Heart left ventricle (tissue), 16 donors: ENCODE results near the gene CHRM2. TPM values are rescaled to one million over a fixed set of nuclear protein-coding genes. Genes with fewer than 3 reads are reported as not detected.
A peak's percentile ranks its signal among the peaks of the same experiment; 100 is the strongest.

Experiments used
- ATAC-seq, 4 donors: fragments of 200-7000 bp; cut with Tn5 transposase; one replicate each; pipeline ENCODE4 v1.9.1; 2020 to 2022; ENCODE audit warnings: moderate library complexity in 4 of 4, mild to moderate bottlenecking in 3 of 4, moderate number of reproducible peaks in 1 of 4
- DNase-seq, 5 donors: peaks; one replicate each; pipeline ENCODE4 v3.0.0-alpha.2; 2020
- H3K27ac ChIP-seq, 12 donors: fragments of 200-600 bp; sonication (generic) in 4 of 12; one replicate each; pipeline versions ENCODE4 v1.5.0 to v1.8.0; 2016 to 2022; ENCODE audit warnings: mild to moderate bottlenecking in 2 of 12
- H3K27me3 ChIP-seq, 9 donors: fragments of 200-600 bp; sonication (generic) in 2 of 9; one replicate each; pipeline versions ENCODE4 v1.5.1 to v1.8.0; 2016 to 2022; ENCODE audit warnings: mild to moderate bottlenecking in 3 of 9
- H3K36me3 ChIP-seq, 9 donors: fragments of 200-600 bp; sonication (generic) in 2 of 9; one replicate each; pipeline versions ENCODE4 v1.5.0 to v1.8.0; 2018 to 2022; ENCODE audit warnings: mild to moderate bottlenecking in 2 of 9
- H3K4me1 ChIP-seq, 12 donors: fragments of 200-600 bp; sonication (generic) in 4 of 12; one replicate each; pipeline versions ENCODE4 v1.5.0 to v1.8.0; 2016 to 2022; ENCODE audit warnings: mild to moderate bottlenecking in 3 of 12
- H3K4me3 ChIP-seq, 12 donors: fragments of 200-600 bp; sonication (generic) in 4 of 12; one replicate each; pipeline versions ENCODE4 v1.5.0 to v1.8.0; 2017 to 2022; ENCODE audit warnings: mild to moderate bottlenecking in 9 of 12, moderate library complexity in 4 of 12
- H3K9me3 ChIP-seq, 12 donors: fragments of 200-600 bp; sonication (generic) in 4 of 12; one replicate each; pipeline versions ENCODE4 v1.5.0 to v1.8.0; 2016 to 2022; ENCODE audit warnings: mild to moderate bottlenecking in 1 of 12
- POLR2A ChIP-seq, 2 donors: fragments of 450-650 bp; IDR thresholded peaks; one replicate each; pipeline ENCODE4 v1.6.1; 2017; ENCODE audit warnings: antibody characterized with exemption in 2 of 2, mild to moderate bottlenecking in 2 of 2, moderate library complexity in 2 of 2
- WGBS, 4 donors: extraction: QIAGEN DNeasy Blood & Tissue Kit in 2 of 4; methylation state at CpG; one replicate each; pipeline versions ENCODE4 v1.1.5 to v1.1.7; 2013 to 2018; 5-methylcytosine and 5-hydroxymethylcytosine counted together
- intact Hi-C, 10 donors: fragments of 100-400 bp; cut with DNase I; formaldehyde crosslinking; loops; one replicate each; pipeline versions ENCODE4 v1.11.1 to v1.14.2; 2022
- polyA plus RNA-seq, 2 donors: library from polyadenylated mRNA; stranded (reverse); fragments of 200-250 nt; gene quantifications; one replicate each; pipeline ENCODE4 v1.2.3, GENCODE V29; 2013
- total RNA-seq, 9 donors: library from RNA; depleted of rRNA in 2 of 9; stranded (reverse); fragments of >200 nt in 2 of 9; fragmentation: NEBNext Ultra II Directional in 3 of 9; extraction: Animal tissue kit (Norgen Biotek cat#: 25700) in 3 of 9; gene quantifications; one replicate each; pipeline versions ENCODE4 v1.1.0 to v1.2.4, GENCODE V29; 2016 to 2023
- TF ChIP-seq, protein P1 (sequence below), 12 donors: fragments of 200-600 bp; sonication (generic) in 4 of 12; IDR thresholded peaks; one replicate each; pipeline versions ENCODE4 v1.5.0 to v1.8.0; 2018 to 2022; ENCODE audit warnings: antibody characterized with exemption in 12 of 12, mild to moderate bottlenecking in 5 of 12
- donor health status: ischemic (EF 13 %, LVEDD 7.1; RV severe dilation, severe dysfunction).
- donor health status: healthy with polysubstance abuse.
- donor health status: DM: no; HTN: yes; CAD: no.
- donor health status: DM: no; HTN: no; CAD: no.
- donor health status: ischemic (EF 25% LVEDD 6.9; RV normal size, moderate dysfunction).
- donor health status: ischemic (EF 25% LVEDD 5.7; RV mildly dilated, moderate dysfunction).
- donor health status: healthy.
- donor health status: DM: yes; HTN: yes; CAD: no.
- donor health status: ischemic (EF 35%, LVEDD 5.7; RV mildly dilated, moderate dysfunction).
- donor health status: nonischemic (EF 11% LVEDD 7.7; RV severe dilation, severe dysfunction).
- donor health status: DM: yes; HTN: yes; CAD: no.
- donor health status: PGD.
- donor health status: ischemic (EF 29% LVEDD 5.4; RV normal size, mild dysfunction).
- donor health status: nonischemic (EF 23%, LVEDD 6.1; RV moderate dilation, normal function).

Gene CHRM2
- total and polyA plus RNA-seq, 11 donors, result 22.2 to 124 (median 51.2) TPM

DNA sequence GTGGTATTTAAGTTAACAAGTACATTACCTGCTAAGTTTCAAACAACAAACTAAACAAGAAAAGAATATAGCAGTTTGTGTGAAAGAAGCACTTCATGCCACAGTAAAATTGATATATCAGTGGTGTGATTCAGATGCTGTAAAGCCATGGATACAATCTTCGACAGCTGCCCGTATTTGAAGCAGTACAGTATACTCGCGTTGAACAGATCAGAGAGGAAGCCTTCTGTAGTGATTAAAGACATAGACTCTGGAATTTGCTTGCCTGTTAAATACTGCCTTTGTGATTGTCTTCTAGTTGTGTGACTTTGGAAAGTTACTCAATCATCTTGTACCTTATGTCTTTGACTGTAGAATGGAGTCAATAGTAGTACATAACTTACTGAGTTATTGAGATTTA, 71.7 kb downstream of the CHRM2 start:
- H3K36me3 ChIP-seq, result no peaks in the 10 kb centered on the region
- no peaks in the 10 kb centered on the region for H3K9me3 ChIP-seq
- ATAC-seq (peak in 2 of 4 donors; percentile 42 to 51), DNase-seq (no peak)
- WGBS, 4 donors, result 43 to 48% (median 47%) methylated on average over 4 of the region's 4 CpGs
- H3K4me3 ChIP-seq, result no peak overlapping the region
- peak overlapping the region; percentile 46 to 90 (median 70) for H3K27ac ChIP-seq
- intact Hi-C loops, result no loop called here
- no peak for TF ChIP-seq POLR2A (IDR thresholded peaks at IDR 0.05)
- TF ChIP-seq, protein P1, sequence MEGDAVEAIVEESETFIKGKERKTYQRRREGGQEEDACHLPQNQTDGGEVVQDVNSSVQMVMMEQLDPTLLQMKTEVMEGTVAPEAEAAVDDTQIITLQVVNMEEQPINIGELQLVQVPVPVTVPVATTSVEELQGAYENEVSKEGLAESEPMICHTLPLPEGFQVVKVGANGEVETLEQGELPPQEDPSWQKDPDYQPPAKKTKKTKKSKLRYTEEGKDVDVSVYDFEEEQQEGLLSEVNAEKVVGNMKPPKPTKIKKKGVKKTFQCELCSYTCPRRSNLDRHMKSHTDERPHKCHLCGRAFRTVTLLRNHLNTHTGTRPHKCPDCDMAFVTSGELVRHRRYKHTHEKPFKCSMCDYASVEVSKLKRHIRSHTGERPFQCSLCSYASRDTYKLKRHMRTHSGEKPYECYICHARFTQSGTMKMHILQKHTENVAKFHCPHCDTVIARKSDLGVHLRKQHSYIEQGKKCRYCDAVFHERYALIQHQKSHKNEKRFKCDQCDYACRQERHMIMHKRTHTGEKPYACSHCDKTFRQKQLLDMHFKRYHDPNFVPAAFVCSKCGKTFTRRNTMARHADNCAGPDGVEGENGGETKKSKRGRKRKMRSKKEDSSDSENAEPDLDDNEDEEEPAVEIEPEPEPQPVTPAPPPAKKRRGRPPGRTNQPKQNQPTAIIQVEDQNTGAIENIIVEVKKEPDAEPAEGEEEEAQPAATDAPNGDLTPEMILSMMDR (IDR thresholded peaks at IDR 0.05), result no peak
- no peaks in the 10 kb centered on the region for H3K27me3 ChIP-seq
- peaks cover 0 to 36% (median 6%) of the 10 kb centered on the region in 12 donors for H3K4me1 ChIP-seq

DNA sequence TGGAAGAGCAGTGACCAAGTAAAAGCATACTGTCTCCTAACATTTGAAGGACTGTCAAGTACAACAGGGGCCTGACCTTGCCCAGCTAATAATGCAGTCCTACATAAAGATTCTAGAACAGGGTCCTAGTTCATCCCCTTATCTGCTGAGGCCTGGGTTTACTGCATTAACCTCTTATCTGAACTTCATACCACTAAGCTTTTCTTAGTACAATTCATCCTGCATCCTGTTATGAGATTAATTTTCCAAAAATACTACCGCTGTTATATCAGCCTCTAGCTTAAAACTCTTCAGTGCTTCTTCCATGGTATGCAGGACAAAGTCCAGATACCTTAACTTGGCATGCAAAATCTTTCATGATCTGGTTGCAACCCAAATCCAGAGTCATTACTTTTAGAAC, 72.5 kb downstream of the CHRM2 start:
- no peak overlapping the region for H3K4me3 ChIP-seq
- peak overlapping the region; percentile 46 to 90 (median 70) for H3K27ac ChIP-seq
- H3K36me3 ChIP-seq, result no peaks in the 10 kb centered on the region
- 33 to 48% (median 34%) methylated on average over 1 of the region's 1 CpG for WGBS, 4 donors
- TF ChIP-seq, protein P1 (IDR thresholded peaks at IDR 0.05), result no peak
- TF ChIP-seq POLR2A (IDR thresholded peaks at IDR 0.05), result no peak
- peaks cover 0 to 36% (median 5%) of the 10 kb centered on the region in 12 donors for H3K4me1 ChIP-seq
- intact Hi-C loops, result no loop called here
- H3K9me3 ChIP-seq, result peaks cover 0 to 2% (median 0%) of the 10 kb centered on the region in 12 donors
- peak; percentile 40 to 71 (median 62) for ATAC-seq
- H3K27me3 ChIP-seq, result no peaks in the 10 kb centered on the region
- DNase-seq, result no peak

DNA sequence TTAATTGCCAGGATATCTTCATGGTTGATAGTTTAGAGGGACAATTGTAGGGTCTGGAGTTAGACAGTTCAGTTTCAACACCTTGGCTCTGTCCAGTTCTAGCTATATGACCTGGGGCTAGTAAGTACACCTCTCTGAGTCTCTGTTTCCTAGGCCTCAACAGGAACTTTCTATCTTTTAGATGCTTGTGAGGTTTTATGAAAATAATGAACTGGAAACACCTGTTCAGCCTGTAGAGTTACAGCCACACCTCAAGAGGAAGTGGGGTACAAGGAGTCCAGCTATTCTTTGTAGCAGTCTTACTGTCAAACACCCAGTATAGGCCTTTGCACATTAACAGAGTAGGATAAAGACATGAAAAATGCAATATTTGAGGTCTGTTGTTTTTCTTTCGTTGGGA, 73.4 kb downstream of the CHRM2 start:
- TF ChIP-seq, protein P1 (IDR thresholded peaks at IDR 0.05), result no peak
- no peak for TF ChIP-seq POLR2A (IDR thresholded peaks at IDR 0.05)
- Histone ChIP-seq H3K9me3 (peaks cover 0 to 2% (median 0%) of the 10 kb centered on the region in 12 donors), H3K27ac (peak overlapping the region in 11 of 12 donors; percentile 18 to 90 (median 67)), H3K4me3 (no peak overlapping the region), H3K4me1 (peaks cover 0 to 45% (median 6%) of the 10 kb centered on the region in 12 donors), H3K27me3 (no peaks in the 10 kb centered on the region), H3K36me3 (no peaks in the 10 kb centered on the region)
- no peak for DNase-seq
- 65 to 81% (median 74%) methylated on average over 1 of the region's 1 CpG for WGBS, 4 donors
- intact Hi-C loops, result no loop called here
- peak in 1 of 4 donors; percentile 24 for ATAC-seq

DNA sequence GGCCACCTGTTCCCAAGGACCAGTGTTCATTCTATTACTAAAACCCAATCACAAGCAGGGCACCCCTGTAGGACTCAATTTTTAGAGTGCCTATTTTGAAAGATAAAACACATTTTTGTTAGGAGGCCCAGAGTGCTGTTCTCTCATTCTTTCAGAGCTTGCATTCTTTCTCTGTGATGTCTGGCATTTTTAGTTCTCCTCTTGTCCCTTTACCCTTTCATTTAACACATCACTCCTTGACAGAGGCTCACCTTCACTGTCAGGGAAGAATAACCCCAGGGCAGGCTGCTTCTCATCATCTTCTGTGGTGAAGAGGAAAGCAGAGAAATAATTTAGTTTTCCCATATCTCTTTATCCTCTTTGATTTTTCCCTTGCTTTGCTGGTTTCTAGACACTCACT, 73.9 kb downstream of the CHRM2 start:
- DNase-seq, result no peak
- Histone ChIP-seq H3K27me3 (no peaks in the 10 kb centered on the region), H3K36me3 (no peaks in the 10 kb centered on the region), H3K9me3 (peaks cover 0 to 2% (median 0%) of the 10 kb centered on the region in 12 donors), H3K4me3 (no peak overlapping the region), H3K27ac (peak overlapping the region in 11 of 12 donors; percentile 22 to 90 (median 67)), H3K4me1 (peaks cover 0 to 47% (median 7%) of the 10 kb centered on the region in 12 donors)
- intact Hi-C loops, result no loop called here
- TF ChIP-seq, protein P1 (IDR thresholded peaks at IDR 0.05), result no peak
- TF ChIP-seq POLR2A (IDR thresholded peaks at IDR 0.05), result no peak
- ATAC-seq, result no peak
